ENCODE measurements around the gene MST1.

GRCh38 chr3:49657208-49657915 is 31.9 kb downstream of the MST1 start:
- no peak for TF ChIP-seq CTCF (IDR thresholded peaks at IDR 0.05)
- TF ChIP-seq POLR2A (IDR thresholded peaks at IDR 0.05): no peak

All from thyroid gland (tissue), 4 donors.